NCI-H446 (cell line): ENCODE measurements around the gene FHL5.
"Not testable (repeated sequence)": the region's sequence is repeated elsewhere in the genome, so short reads cannot be mapped to it uniquely, and the experiment has no call there.

ENCODE experiments used
- DNase-seq, 2 experiments: peaks; one replicate each; lab custom pipeline; 2025; lab: John Stamatoyannopoulos, UW

The FHL5 gene, protein sequence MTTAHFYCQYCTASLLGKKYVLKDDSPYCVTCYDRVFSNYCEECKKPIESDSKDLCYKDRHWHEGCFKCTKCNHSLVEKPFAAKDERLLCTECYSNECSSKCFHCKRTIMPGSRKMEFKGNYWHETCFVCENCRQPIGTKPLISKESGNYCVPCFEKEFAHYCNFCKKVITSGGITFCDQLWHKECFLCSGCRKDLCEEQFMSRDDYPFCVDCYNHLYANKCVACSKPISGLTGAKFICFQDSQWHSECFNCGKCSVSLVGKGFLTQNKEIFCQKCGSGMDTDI

DNA sequence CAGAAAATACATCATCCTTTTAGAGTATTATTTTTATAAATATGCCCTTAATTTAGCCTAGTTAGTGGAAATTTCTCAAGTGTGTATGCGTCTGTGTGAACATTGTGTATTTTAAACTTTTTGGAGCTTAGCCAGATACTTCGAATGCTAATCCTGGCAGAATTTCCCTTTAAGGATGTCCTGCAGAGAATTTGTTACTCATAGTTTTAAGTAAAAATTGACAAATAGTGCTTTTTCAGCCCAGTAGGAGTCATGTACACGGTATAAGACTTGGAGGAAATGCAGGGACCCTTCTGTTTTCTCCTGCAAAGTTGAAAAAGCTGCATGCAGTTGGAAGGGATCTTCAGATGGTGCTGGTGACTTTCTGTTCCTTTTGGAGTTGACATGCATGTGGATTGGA is at the start of gene FHL5:
TSS of gene FHL5 (plus strand) at position 243 of the 400 bp plus-strand sequence. CDS start 40,486 bp downstream, outside the sequence.
- peak in 1 of 2 experiments; percentile 15 for DNase-seq

GRCh38 chr6:96520171-96521115 is 42.5 kb upstream of the FHL5 start:
- DNase-seq, result no peak

GRCh38 chr6:96521306-96521643 is 41.7 kb upstream of the FHL5 start:
- no peak for DNase-seq

DNA sequence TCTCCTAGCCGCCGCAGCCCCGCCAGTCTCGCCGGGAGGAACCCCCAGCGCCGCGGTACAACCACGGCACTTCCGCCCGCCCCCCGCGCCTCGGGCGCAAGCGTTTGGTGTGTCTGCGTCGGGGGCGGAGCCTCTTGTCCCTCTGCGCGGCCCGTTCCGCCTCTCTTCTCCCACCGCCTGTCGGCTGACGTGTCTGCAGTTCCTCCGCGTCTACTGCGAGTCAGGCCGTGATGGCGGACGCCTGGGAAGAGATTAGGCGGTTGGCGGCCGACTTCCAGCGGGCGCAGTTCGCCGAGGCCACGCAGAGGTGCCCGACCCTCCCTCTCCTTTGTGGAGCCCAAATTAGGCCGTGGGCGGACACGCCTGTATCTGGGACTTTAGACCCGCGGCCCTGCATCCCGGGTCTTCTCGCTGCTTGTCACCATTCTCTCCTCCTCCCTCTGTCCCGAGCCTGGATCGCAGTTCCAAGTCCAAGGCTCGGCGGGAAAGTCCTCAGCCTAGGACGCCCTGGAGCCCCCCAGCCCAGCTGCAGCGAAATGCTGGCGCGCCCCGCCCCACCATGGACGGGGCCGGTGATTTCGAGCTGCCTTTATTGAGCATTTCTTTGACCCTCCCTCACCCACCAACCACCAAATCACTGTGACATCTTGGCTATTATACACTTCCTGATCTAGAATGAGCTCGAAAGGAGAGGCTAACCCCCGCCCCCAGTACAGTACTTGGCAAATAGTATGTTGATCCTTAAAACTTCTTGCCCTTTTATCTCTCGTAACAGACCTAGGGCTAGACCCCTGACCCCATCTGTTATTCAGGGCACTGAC is 41.1 kb upstream of the FHL5 start, which contains the start of gene UFL1:
TSS of gene UFL1 (plus strand) at position 163 of the 821 bp plus-strand sequence. CDS start at position 231, 68 bp downstream.
- peak; percentile 78 to 92 for DNase-seq

DNA sequence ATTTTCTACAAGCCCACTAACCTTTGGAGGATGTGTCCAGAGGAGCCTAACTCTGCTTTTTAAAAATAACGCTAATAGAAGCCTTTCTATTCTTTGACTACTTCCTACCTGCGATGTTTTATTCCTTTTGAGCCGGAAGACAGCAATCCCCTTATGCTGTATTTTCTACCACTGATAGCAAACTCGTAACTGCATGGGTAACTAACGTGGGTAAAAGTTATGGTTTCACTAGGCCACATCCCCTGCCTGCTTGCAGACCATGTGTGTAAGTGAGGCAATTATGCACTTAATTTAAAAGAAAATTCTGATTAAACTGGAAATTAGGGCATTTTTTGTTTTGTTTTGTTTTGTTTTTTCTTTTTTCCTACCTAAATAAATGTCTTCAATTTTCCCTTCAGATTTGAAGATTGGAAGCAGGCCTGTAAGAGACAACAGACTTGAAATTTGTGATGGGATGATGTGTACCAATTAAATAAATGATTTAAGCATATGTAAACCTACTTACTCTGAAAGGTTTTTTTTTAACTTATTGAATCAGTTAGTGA is 40.4 kb upstream of the FHL5 start:
- no peak for DNase-seq

GRCh38 chr6:96528193-96528592 is 34.7 kb upstream of the FHL5 start:
- no peak for DNase-seq

DNA sequence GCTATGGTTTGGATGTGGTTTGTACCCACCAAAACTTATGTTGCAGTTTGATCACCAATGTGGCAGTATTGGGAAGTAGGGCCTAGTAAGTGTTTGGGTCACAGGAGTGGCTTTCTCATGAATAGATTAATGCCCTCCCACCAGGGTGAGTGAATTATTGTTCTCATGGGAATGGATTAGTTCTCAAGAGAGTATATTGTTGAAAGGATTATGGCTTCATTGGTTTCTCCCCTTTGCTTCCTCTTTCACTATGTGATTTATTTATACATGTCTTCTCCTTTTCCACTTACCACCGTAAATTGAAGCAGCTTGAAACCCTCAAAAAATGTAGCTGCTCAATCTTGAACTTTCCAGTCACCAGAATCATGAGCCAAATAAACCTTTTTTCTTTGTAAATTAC is 30.5 kb upstream of the FHL5 start:
- no peak for DNase-seq

- DNase-seq, result no peak
Measured at GRCh38 chr6:96537726-96538125, 25.2 kb upstream of the FHL5 start.

DNA sequence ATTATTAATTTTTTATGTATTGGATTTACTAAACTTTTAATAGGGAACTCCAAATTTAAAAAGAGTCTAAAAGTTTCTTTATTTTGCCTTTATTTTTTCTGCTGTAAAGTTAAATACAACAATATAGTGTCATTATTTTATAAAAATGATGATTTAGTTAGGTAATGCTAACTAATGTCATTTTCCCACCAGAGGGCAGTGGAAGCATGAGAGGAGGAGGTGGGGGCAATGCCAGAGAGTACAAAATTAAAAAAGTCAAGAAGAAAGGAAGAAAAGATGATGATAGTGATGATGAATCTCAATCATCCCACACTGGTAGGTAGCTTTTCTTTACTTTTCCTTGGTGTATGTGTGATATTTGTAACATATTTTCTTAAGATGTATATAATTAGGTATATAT is 20.2 kb upstream of the FHL5 start:
- peak in 1 of 2 experiments; percentile 23 for DNase-seq

DNA sequence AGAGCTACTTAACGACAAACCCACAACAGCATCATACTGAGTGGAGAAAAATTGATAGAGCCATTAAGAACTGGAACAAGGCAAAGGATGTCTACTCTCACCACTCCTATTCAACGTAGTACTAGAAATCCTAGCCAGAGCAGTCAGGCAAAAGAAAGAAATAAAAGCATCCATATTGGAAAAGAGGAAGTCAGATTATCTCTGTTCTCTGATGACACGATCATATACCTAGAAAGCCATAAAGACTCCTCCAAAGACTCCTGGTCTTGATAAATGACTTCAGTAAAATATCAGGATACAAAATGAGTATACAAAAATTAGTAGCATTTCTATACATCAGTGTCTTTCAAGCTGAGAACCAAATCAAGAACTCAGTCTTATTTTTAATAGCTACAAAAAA is 17.0 kb upstream of the FHL5 start:
- DNase-seq, result no peak

GRCh38 chr6:96547654-96548053 is 15.3 kb upstream of the FHL5 start:
- DNase-seq, result no peak

- no peak for DNase-seq
Measured at GRCh38 chr6:96554558-96554957, 8.4 kb upstream of the FHL5 start.

GRCh38 chr6:96559740-96560139 is 3.2 kb upstream of the FHL5 start:
- DNase-seq, result not testable (repeated sequence)

GRCh38 chr6:96563853-96564252 is 925 bp downstream of the FHL5 start:
- DNase-seq, result no peak

GRCh38 chr6:96570053-96570452 is 7.1 kb downstream of the FHL5 start:
- no peak for DNase-seq

DNA sequence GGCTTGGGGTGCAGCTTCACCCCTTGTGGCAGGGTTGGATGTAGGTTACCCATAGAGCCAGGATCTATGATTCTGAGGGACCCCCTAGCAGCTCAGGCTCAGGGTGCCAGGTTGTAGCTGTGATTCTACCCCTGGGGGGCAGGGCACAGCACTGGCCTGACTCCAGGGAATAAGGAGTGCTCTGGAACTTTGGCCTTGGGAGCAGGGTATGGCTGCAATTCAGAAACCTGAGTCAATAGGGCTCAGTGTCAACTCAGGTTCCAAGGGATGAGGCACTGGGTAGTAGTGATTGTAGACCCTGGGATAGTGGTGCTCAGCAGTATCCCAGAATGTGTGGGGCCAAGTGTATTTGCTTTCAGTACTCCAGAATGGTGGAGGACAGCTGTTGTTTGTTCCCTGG is 8.6 kb downstream of the FHL5 start:
- no peak for DNase-seq

DNA sequence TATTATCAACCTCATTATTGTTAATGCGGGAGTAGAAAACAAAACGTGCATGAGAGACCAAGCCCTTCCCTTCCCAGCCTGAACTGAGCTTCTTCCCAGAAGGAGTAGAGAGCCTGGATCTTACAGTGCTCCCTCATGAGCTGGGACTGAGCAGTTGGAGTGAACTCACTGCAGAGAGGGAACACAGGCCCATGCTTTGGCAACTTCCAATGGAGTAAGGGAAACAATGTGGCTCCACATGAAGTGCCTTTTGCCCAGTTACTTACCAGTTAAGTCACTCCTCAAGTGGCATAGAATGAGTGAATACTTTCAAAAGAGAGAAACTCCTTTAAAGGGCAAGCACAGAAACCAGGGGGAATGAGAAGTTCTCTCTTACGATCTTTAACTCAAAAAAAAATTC is 12.4 kb downstream of the FHL5 start:
- DNase-seq, result no peak

- DNase-seq, result no peak
Measured at GRCh38 chr6:96576221-96576620, 13.3 kb downstream of the FHL5 start.

DNA sequence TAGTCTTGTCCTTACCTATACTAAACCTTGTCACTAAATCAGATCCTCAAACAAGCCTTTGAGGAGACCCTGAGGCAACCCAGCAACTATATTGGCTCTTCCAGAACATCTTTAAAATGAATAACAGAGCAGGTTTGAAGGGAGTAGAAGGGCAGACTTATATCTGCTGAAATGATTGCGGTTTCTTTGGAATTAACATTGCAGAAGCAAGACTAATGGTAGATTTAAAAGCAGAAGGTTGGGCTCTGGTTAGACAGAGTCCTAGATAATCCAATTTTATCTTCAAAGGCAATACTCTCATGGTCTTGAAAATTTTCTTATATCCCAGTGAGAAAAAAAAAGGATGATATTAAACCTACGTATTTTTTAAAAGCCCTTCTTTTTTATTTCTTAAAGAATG is 19.1 kb downstream of the FHL5 start:
- no peak for DNase-seq

DNA sequence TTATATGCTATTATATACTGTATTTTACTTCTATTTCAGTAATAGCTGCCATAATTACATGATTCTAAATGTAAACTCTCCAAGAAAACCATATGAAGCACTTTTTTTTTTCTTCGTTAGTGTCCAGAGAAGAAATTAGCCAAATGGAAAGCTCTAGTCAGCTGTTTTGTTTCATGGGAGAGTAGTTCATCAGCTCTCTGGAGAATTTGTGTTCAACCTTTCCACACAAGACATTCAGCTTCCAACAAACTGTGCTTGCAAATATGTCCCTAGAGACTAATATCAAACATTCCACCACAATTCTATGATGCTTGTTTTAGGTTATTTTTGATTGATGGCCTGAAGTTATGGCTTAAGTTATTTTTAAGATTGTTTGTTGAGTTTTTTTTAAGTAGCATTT is 19.5 kb downstream of the FHL5 start:
- no peak for DNase-seq

GRCh38 chr6:96604420-96604819 is 41.5 kb downstream of the FHL5 start:
- DNase-seq, result no peak

DNA sequence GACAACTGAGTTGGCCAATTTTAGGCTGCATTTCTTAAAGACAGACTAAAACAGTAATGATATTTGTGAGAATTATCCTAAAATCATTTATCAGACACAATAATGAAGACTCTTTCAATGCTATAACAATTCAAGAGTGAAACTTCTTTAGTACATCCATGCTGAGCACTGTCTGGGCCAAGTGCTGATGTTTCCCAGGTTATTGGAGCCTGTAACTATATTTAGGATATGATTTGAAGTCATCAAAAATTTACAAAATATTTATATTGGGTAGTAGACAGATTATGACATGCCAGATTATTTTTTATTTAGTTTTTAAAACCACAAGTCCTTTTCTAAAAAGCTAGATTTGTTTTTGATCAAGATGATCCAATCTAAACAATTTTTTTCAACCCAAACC is 45.1 kb downstream of the FHL5 start:
- DNase-seq, result no peak
